Thyroid gland (tissue), 4 donors: Measurements from ENCODE around the gene TRIM3. TPM values are rescaled to one million over a fixed set of nuclear protein-coding genes. Genes with fewer than 3 reads are reported as not detected.
A peak's percentile ranks its signal among the peaks of the same experiment; 100 is the strongest.

Source experiments
- DNase-seq, 2 donors: peaks; one replicate each; pipeline ENCODE4 v3.0.0-alpha.2; 2019
- H3K27ac ChIP-seq, 3 donors: fragments of 200-600 bp; sonication (generic); 1 replicate in 2 of 3; 2 replicates in 1 of 3; pipeline ENCODE4 v1.5.1; 2016 to 2019; ENCODE audit warnings: mild to moderate bottlenecking in 1 of 3, moderate library complexity in 1 of 3
- H3K27me3 ChIP-seq: fragments of 200-600 bp; sonication (generic); one replicate; pipeline ENCODE4 v1.5.1; 2019
- H3K36me3 ChIP-seq, 2 donors: fragments of 200-600 bp; sonication (generic); one replicate each; pipeline ENCODE4 v1.5.1; 2016 to 2019
- H3K4me1 ChIP-seq, 2 donors: fragments of 200-600 bp; sonication (generic); one replicate each; pipeline ENCODE4 v1.5.1; 2017 to 2019
- H3K4me3 ChIP-seq, 3 donors: fragments of 200-600 bp; sonication (generic); replicated peaks in 1 of 3; 1 replicate in 2 of 3; 2 replicates in 1 of 3; pipeline ENCODE4 v1.5.1; 2016; ENCODE audit warnings: mild to moderate bottlenecking in 1 of 3
- H3K9me3 ChIP-seq: fragments of 200-600 bp; sonication (generic); one replicate; pipeline ENCODE4 v1.5.1; 2017
- CTCF ChIP-seq, 6 experiments: fragments of 200-600 bp in 3 of 6; fragments of 450-650 bp in 3 of 6; sonication (generic) in 3 of 6; IDR thresholded peaks; one replicate each; pipeline ENCODE4 v1.5.1; 2016 to 2019; ENCODE audit warnings: antibody characterized with exemption in 6 of 6, mild to moderate bottlenecking in 2 of 6, inconsistent platforms in 1 of 6, moderate library complexity in 1 of 6
- POLR2A ChIP-seq, 2 donors: fragments of 450-650 bp; IDR thresholded peaks; one replicate each; pipeline ENCODE4 v1.6.1; 2017; ENCODE audit warnings: antibody characterized with exemption in 2 of 2, mild to moderate bottlenecking in 2 of 2, moderate library complexity in 1 of 2
- WGBS, 2 donors: methylation state at CpG; one replicate each; pipeline ENCODE4 v1.1.5; 2017; 5-methylcytosine and 5-hydroxymethylcytosine counted together
- intact Hi-C: fragments of 100-400 bp; cut with DNase I; formaldehyde crosslinking; loops from one replicate; pipeline ENCODE4 v1.15.1; 2023
- total RNA-seq, 4 donors: library from RNA; depleted of rRNA; stranded (reverse); fragments of >200 nt; gene quantifications; one replicate each; pipeline ENCODE4 v1.2.3, GENCODE V29; 2016

Gene TRIM3
- total RNA-seq, 4 donors from 2014 or later: 11.0 to 20.8 (median 14.6) TPM

GRCh38 chr11:6413791-6414201 is 59.9 kb downstream of the TRIM3 start:
- Histone ChIP-seq H3K27me3 (no peaks in the 10 kb centered on the region), H3K4me3 (no peak overlapping the region), H3K9me3 (no peaks in the 10 kb centered on the region), H3K36me3 (peaks cover 6 to 8% of the 10 kb centered on the region in 2 donors), H3K4me1 (no peaks in the 10 kb centered on the region), H3K27ac (peak overlapping the region in 1 of 3 donors; percentile 34)
- WGBS, 2 donors: 54 to 56% methylated on average over 12 of the region's 12 CpGs
- DNase-seq: peak; percentile 42 to 54
- intact Hi-C loops: no loop called here
- TF ChIP-seq POLR2A (IDR thresholded peaks at IDR 0.05): no peak
- TF ChIP-seq CTCF (IDR thresholded peaks at IDR 0.05): no peak

GRCh38 chr11:6411594-6412031 is 62.1 kb downstream of the TRIM3 start:
- H3K4me3 ChIP-seq: no peak overlapping the region
- WGBS, 2 donors: 91 to 95% methylated on average over 10 of the region's 10 CpGs
- no peaks in the 10 kb centered on the region for H3K27me3 ChIP-seq
- no peak for DNase-seq
- no peaks in the 10 kb centered on the region for H3K9me3 ChIP-seq
- H3K36me3 ChIP-seq: peaks cover 6 to 8% of the 10 kb centered on the region in 2 donors
- H3K4me1 ChIP-seq: no peaks in the 10 kb centered on the region
- intact Hi-C loops: no loop called here
- no peak for TF ChIP-seq CTCF (IDR thresholded peaks at IDR 0.05)
- no peak for TF ChIP-seq POLR2A (IDR thresholded peaks at IDR 0.05)
- no peak overlapping the region for H3K27ac ChIP-seq

GRCh38 chr11:6410695-6411430 is 62.9 kb downstream of the TRIM3 start:
- no peaks in the 10 kb centered on the region for H3K9me3 ChIP-seq
- H3K4me3 ChIP-seq: no peak overlapping the region
- no peaks in the 10 kb centered on the region for H3K27me3 ChIP-seq
- TF ChIP-seq POLR2A (IDR thresholded peaks at IDR 0.05): no peak
- TF ChIP-seq CTCF (IDR thresholded peaks at IDR 0.05): no peak
- H3K36me3 ChIP-seq: peaks cover 6 to 8% of the 10 kb centered on the region in 2 donors
- no peak overlapping the region for H3K27ac ChIP-seq
- no peak for DNase-seq
- intact Hi-C loops: no loop called here
- no peaks in the 10 kb centered on the region for H3K4me1 ChIP-seq
- 93 to 95% methylated on average over 9 to 15 of the region's 23 CpGs for WGBS, 2 donors

GRCh38 chr11:6406370-6406769 is 67.4 kb downstream of the TRIM3 start:
- no peak for DNase-seq
- H3K27me3 ChIP-seq: no peaks in the 10 kb centered on the region
- no peak overlapping the region for H3K27ac ChIP-seq
- intact Hi-C loops: no loop called here
- H3K36me3 ChIP-seq: peaks cover 6 to 8% of the 10 kb centered on the region in 2 donors
- no peaks in the 10 kb centered on the region for H3K4me1 ChIP-seq
- no peaks in the 10 kb centered on the region for H3K9me3 ChIP-seq
- 61 to 65% methylated on average over 2 of the region's 2 CpGs for WGBS, 2 donors
- TF ChIP-seq CTCF (IDR thresholded peaks at IDR 0.05) (no peak), POLR2A (IDR thresholded peaks at IDR 0.05) (no peak)
- H3K4me3 ChIP-seq: no peak overlapping the region

- intact Hi-C loops: no loop called here
- 94 to 96% methylated on average over 6 of the region's 6 CpGs for WGBS, 2 donors
Measured at GRCh38 chr11:6405846-6406245, 67.9 kb downstream of the TRIM3 start.

More at GRCh38 chr11:6405846-6406245, 67.9 kb downstream of the TRIM3 start:
- TF ChIP-seq POLR2A (IDR thresholded peaks at IDR 0.05): no peak
- TF ChIP-seq CTCF (IDR thresholded peaks at IDR 0.05): no peak
- peaks cover 6 to 8% of the 10 kb centered on the region in 2 donors for H3K36me3 ChIP-seq
- DNase-seq: no peak
- no peaks in the 10 kb centered on the region for H3K9me3 ChIP-seq
- no peaks in the 10 kb centered on the region for H3K27me3 ChIP-seq
- H3K4me1 ChIP-seq: no peaks in the 10 kb centered on the region
- H3K27ac ChIP-seq: no peak overlapping the region
- no peak overlapping the region for H3K4me3 ChIP-seq
